Panc1 (cell line): ENCODE data around the gene GATA5.

Source experiments
- POLR2AphosphoS5 ChIP-seq: IDR thresholded peaks from 2 replicates; pipeline ENCODE4 v1.6.1; 2012; ENCODE audit warnings: mild to moderate bottlenecking, low read depth, low read length, moderate library complexity
- REST ChIP-seq, 2 experiments: IDR thresholded peaks; 2 replicates each; pipeline ENCODE4 v1.6.1; 2011 to 2012; ENCODE audit warnings: low read depth in 2 of 2, control low read depth in 1 of 2, low read length in 1 of 2, mild to moderate bottlenecking in 1 of 2, moderate library complexity in 1 of 2; ENCODE audit not compliant: insufficient read depth in 1 of 2
- SIN3A ChIP-seq: IDR thresholded peaks from 2 replicates; pipeline ENCODE4 v1.6.1; 2012; ENCODE audit warnings: low read depth, mild to moderate bottlenecking, low read length, moderate library complexity, borderline replicate concordance; ENCODE audit not compliant: insufficient read depth
- TCF7L2 ChIP-seq: IDR thresholded peaks from 2 replicates; pipeline ENCODE4 v1.6.1; 2011; ENCODE audit warnings: mild to moderate bottlenecking, low read depth, low read length, inconsistent platforms
- TF ChIP-seq, protein P1 (sequence below): fragments of 450-650 bp; IDR thresholded peaks from 2 replicates; pipeline ENCODE4 v1.5.1; 2017; ENCODE audit warnings: mild to moderate bottlenecking

GRCh38 chr20:62481425-62482145, 5.8 kb upstream of the GATA5 start:
- no peak for TF ChIP-seq TCF7L2
- TF ChIP-seq, protein P1, sequence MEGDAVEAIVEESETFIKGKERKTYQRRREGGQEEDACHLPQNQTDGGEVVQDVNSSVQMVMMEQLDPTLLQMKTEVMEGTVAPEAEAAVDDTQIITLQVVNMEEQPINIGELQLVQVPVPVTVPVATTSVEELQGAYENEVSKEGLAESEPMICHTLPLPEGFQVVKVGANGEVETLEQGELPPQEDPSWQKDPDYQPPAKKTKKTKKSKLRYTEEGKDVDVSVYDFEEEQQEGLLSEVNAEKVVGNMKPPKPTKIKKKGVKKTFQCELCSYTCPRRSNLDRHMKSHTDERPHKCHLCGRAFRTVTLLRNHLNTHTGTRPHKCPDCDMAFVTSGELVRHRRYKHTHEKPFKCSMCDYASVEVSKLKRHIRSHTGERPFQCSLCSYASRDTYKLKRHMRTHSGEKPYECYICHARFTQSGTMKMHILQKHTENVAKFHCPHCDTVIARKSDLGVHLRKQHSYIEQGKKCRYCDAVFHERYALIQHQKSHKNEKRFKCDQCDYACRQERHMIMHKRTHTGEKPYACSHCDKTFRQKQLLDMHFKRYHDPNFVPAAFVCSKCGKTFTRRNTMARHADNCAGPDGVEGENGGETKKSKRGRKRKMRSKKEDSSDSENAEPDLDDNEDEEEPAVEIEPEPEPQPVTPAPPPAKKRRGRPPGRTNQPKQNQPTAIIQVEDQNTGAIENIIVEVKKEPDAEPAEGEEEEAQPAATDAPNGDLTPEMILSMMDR, result no peak
- no peak for TF ChIP-seq POLR2AphosphoS5
- TF ChIP-seq REST (IDR thresholded peaks at IDR 0.05; ENCODE audit: insufficient read depth in 1 of 2, low read depth in 2 of 2, low read length in 1 of 2), result no peak
- 0 out of 2 replicates have a peak, but pooled peaks have one; percentile 11 for TF ChIP-seq SIN3A
